HG02884 (cell line): ENCODE results near the gene CALM1.

Source experiments
- ATAC-seq: cut with Tn5 transposase; IDR thresholded peaks from one replicate; pipeline ENCODE4 v1.9.1; 2021; ENCODE audit warnings: mild to moderate bottlenecking, moderate library complexity; ENCODE audit not compliant: unreplicated experiment

The CALM1 gene

DNA sequence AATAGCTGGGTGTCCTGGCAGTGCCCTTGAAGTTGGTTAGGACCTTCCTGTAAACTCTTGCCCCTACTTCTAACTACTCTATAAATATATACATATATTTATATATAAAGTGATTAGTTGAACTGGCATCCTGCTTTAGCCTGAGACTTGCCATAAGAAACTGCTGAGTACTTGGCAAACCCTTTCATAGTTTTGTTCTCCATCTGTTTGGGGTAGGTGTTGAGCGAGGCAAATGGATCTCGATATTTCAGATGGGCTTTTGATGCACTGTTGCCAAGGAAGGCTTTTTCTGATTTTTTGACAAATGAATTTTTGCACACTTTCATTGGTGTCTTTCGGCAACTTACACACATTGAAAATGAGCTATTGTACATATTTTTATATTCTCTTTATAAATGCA, 10.4 kb downstream of the CALM1 start:
- ATAC-seq, result no peak

DNA sequence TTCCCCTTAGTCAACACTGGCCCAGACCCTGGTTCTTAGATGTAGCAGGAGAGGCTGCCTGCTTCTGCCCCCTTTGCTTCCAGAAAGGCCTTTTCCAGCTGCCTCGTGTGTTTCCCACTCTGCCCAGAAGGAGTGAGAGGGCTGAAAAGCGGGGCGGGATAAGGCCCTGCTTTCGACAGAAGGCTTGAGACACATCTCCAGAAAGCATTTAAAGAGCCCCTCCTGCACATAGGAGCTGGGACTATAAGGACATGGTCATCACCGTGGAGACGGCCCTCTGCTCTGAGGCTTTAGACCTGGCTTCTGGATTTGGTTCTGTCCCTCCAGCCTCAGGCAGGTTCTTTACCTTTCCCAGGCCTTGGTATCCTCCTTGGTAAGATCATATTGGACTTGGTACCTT, 11.9 kb downstream of the CALM1 start:
- no peak for ATAC-seq

- ATAC-seq, result no peak
Observed at GRCh38 chr14:90409209-90409730, 12.4 kb downstream of the CALM1 start.

DNA sequence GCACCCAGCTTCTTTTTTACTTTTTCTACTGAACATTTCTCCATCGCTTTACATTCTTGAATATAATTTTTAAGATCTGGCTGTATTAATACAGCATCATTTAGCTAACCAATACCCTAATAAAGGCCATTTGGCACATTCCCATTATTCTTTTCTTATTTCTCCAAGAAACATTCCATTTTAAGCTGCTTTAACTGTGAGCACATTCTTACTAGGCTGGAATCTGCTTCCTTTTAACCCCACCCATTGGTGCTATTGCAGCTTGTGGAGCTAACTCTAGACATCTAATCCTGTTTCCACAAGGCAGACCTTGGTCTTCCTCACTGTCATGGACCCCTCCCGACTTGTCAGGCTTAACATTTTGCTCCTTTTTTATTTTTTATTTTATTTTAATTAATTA, 15.2 kb downstream of the CALM1 start:
- ATAC-seq, result no peak

DNA sequence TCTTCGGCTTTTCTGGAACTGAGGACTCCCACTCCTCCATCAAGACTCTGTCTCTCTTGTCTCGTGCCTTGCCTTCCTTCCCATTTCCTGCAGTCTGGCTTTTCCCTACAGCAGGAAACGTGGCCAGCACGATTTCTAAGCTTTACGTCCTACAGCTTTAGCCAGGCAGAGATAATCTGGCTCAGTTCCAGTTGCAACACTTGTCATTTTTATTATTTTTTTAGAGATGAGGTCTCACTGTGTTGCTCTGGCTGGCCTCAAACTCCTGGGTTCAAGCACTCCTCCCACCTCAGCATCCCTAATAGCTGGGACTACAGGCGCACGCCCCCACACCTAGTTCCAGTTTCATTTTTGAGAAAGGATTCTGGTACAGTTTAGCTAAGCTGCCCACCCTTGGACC, 19.9 kb downstream of the CALM1 start:
- ATAC-seq, result no peak

- no peak for ATAC-seq
Observed at GRCh38 chr14:90418053-90418452, 21.2 kb downstream of the CALM1 start.

GRCh38 chr14:90419200-90419599, 22.4 kb downstream of the CALM1 start:
- ATAC-seq, result no peak

GRCh38 chr14:90421001-90421631, 24.3 kb downstream of the CALM1 start:
- no peak for ATAC-seq

- ATAC-seq, result no peak
Observed at GRCh38 chr14:90421632-90422020, 24.8 kb downstream of the CALM1 start.

GRCh38 chr14:90423166-90423565, 26.3 kb downstream of the CALM1 start:
- no peak for ATAC-seq

- no peak for ATAC-seq
Observed at GRCh38 chr14:90424075-90424474, 27.2 kb downstream of the CALM1 start.

- no peak for ATAC-seq
Observed at GRCh38 chr14:90424686-90425372, 28.0 kb downstream of the CALM1 start.

DNA sequence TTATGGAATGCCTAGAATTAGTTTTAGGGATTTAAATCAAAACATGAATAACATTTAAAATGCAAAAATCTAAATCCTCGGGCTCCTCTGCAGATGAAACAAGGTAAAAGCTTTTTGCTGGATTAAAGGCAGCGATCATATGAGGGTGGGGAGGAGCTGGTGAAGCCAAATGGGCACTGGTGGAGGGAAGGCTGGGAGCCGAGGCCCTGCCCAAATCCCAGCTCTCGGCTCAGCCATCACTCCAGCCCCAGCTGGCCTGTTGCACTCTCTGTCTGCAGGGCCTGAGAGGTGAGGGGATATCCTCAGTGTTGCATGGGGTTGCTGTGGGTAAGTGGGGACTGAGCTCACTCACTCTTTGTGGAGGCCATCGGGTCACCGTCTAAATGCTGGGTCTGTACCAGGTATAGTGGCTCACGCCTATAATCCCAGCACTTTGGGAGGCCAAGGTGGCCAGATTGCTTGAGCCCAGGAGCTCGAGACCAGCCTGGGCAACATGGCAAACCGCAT, 28.6 kb downstream of the CALM1 start:
- no peak for ATAC-seq

DNA sequence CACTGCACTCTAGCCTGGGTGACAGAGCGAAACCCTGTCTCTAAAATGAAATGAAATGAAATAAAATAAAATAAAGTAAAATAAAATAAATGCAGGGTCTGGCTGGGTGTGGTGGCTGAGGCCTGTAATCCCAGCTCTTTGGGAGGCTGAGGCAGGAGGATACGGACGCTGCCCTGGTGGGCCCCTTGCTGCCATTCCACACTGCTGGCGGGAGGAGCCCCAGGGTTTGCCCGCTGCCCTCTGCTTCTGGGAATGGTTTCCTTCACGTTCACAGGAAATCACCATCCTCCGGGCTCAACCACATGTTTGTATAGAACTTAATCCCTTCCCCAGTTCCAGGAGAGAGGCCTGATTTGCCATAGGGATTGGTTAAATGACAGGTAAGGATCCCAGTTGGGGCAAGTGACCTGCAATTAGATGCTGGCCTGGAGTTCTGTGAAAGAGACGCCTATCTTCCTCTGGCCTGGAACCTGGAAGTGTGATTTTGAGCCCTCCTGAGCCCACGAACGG, 29.3 kb downstream of the CALM1 start:
- ATAC-seq, result no peak

GRCh38 chr14:90426663-90427062, 29.8 kb downstream of the CALM1 start:
- ATAC-seq, result no peak

GRCh38 chr14:90427848-90428426, 31.1 kb downstream of the CALM1 start:
- ATAC-seq, result no peak

DNA sequence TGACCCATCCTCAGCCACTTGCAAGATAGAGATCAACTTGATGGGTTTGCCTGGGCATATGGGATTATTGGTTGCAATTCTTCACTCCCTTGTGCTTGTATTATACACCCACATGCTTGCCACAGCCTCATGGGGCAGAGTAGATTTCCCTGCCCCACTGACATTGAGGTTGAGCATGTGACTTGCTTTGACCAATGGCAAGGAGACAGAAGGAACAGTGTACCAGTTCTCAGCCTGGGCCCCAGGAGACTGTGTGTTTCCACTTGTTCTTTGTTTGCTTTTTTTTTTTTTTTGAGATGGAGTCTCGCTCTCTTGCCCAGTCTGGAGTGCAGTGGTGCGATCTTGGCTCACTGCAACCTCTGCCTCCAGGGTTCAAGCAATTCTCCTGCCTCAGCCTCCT, 31.8 kb downstream of the CALM1 start:
- ATAC-seq, result no peak

- no peak for ATAC-seq
Observed at GRCh38 chr14:90429236-90429635, 32.4 kb downstream of the CALM1 start.

GRCh38 chr14:90429754-90430153, 32.9 kb downstream of the CALM1 start:
- no peak for ATAC-seq

GRCh38 chr14:90434370-90435020, 37.7 kb downstream of the CALM1 start:
- ATAC-seq, result no peak

GRCh38 chr14:90438841-90439240, 42.0 kb downstream of the CALM1 start:
- ATAC-seq, result no peak
